CD4-positive, alpha-beta T cell (primary cell): ENCODE data around the gene CHCHD10. TPM values are rescaled to one million over a fixed set of nuclear protein-coding genes. Genes with fewer than 3 reads are reported as not detected.
"Not testable (repeated sequence)": the region's sequence is repeated elsewhere in the genome, so short reads cannot be mapped to it uniquely, and the experiment has no call there.

ENCODE experiments used
- ATAC-seq: fragments of 200-7000 bp; cut with Tn5 transposase; one replicate; pipeline ENCODE4 v1.10.0; 2022; ENCODE audit warnings: mild to moderate bottlenecking; ENCODE audit not compliant: poor library complexity
- CTCF ChIA-PET: fragments of 350-600 bp; sonication (Branson Sonifier 250); formaldehyde crosslinking; loops from one replicate; lab custom pipeline; 2021; ENCODE audit warnings: antibody characterized with exemption, inconsistent platforms; lab: Charles Lee
- POLR2A ChIA-PET: fragments of 350-600 bp; sonication (Branson Sonifier 250); formaldehyde crosslinking; loops from one replicate; lab custom pipeline; 2021; ENCODE audit warnings: antibody characterized with exemption, inconsistent platforms; lab: Charles Lee
- DNase-seq, 14 experiments: peaks; one replicate each; pipeline ENCODE4 v3.0.0-alpha.2; 2013 to 2020; ENCODE audit warnings: mixed read lengths in 2 of 14
- H3K27ac ChIP-seq, 2 donors: one replicate each; pipeline versions ENCODE4 v1.5.1 to v1.7.0; 2013; ENCODE audit warnings: low read length in 2 of 2, low read depth in 1 of 2, mild to moderate bottlenecking in 1 of 2
- H3K27me3 ChIP-seq, 2 experiments: 1 replicate in 1 of 2; 2 replicates in 1 of 2; pipeline versions ENCODE4 v1.6.1 to v1.7.0; 2013; ENCODE audit warnings: low read length in 2 of 2, control low read depth in 1 of 2, mild to moderate bottlenecking in 1 of 2, moderate library complexity in 1 of 2; ENCODE audit not compliant: insufficient read depth in 2 of 2, control insufficient read depth in 1 of 2
- H3K36me3 ChIP-seq: one replicate; pipeline ENCODE4 v1.6.1; 2013; ENCODE audit warnings: low read length, control low read depth; ENCODE audit not compliant: insufficient read depth
- H3K4me1 ChIP-seq: one replicate; pipeline ENCODE4 v1.6.1; 2013; ENCODE audit warnings: low read length, control low read depth; ENCODE audit not compliant: insufficient read depth
- H3K4me3 ChIP-seq: one replicate; pipeline ENCODE4 v1.5.1; 2013; ENCODE audit warnings: mild to moderate bottlenecking, low read length, moderate library complexity
- H3K9me3 ChIP-seq, 2 experiments: 1 replicate in 1 of 2; 2 replicates in 1 of 2; pipeline versions ENCODE4 v1.6.1 to v1.7.0; 2013; ENCODE audit warnings: low read length in 2 of 2, mild to moderate bottlenecking in 2 of 2, control low read depth in 1 of 2, moderate library complexity in 1 of 2; ENCODE audit not compliant: control insufficient read depth in 1 of 2, insufficient read depth in 1 of 2
- H3K27ac Mint-ChIP-seq: one replicate; pipeline ENCODE4 v1.8.0; 2020; ENCODE audit warnings: mixed read lengths
- H3K27me3 Mint-ChIP-seq: one replicate; pipeline ENCODE4 v1.8.0; 2021; ENCODE audit warnings: mixed read lengths
- H3K36me3 Mint-ChIP-seq: one replicate; pipeline ENCODE4 v1.8.0; 2021; ENCODE audit warnings: low read depth, mixed read lengths
- H3K4me1 Mint-ChIP-seq: one replicate; pipeline ENCODE4 v1.8.0; 2021; ENCODE audit warnings: low read depth, mixed read lengths
- H3K4me3 Mint-ChIP-seq: one replicate; pipeline ENCODE4 v1.8.0; 2020; ENCODE audit warnings: mild to moderate bottlenecking, mixed read lengths
- H3K9me3 Mint-ChIP-seq: one replicate; pipeline ENCODE4 v1.8.0; 2020; ENCODE audit warnings: mixed read lengths
- CTCF ChIP-seq: fragments of 200-600 bp; IDR thresholded peaks from one replicate; pipeline ENCODE4 v1.8.0; 2022; ENCODE audit warnings: antibody characterized with exemption, mild to moderate bottlenecking
- intact Hi-C, 2 experiments: fragments of 100-400 bp; cut with DNase I in 1 of 2; cut with micrococcal nuclease in 1 of 2; formaldehyde crosslinking; loops; one replicate each; pipeline versions ENCODE4 v1.15.1 to v1.9.0; 2023 to 2025; cut with DNase I, micrococcal nuclease
- total RNA-seq, 174 experiments: library from RNA in 2 of 174; stranded (reverse) in 2 of 174; gene quantifications; one replicate each; pipeline ENCODE4 v1.2.3 and lab custom pipeline; 2021 to 2026

CHCHD10 gene
- total RNA-seq, 2 experiments from 2014 or later, result 34.4 to 43.0 TPM

- H3K4me1 Mint-ChIP-seq, result no peaks in the 10 kb centered on the region
Measured at GRCh38 chr22:23743303-23743705, 24.5 kb downstream of the CHCHD10 start.

GRCh38 chr22:23742505-23743264 lies 25.1 kb downstream of the CHCHD10 start:
- Histone ChIP-seq H3K27me3 (no peaks in the 10 kb centered on the region), H3K9me3 (peaks cover 0 to 15% of the 10 kb centered on the region in 2 experiments), H3K4me1 (no peaks in the 10 kb centered on the region), H3K4me3 (no peak overlapping the region), H3K27ac (no peak overlapping the region), H3K36me3 (peaks cover 25% of the 10 kb centered on the region)
- ATAC-seq (no peak), DNase-seq (no peak)
- intact Hi-C loops, result no loop called here
- Mint-ChIP-seq H3K9me3 (no peaks in the 10 kb centered on the region), H3K27ac (no peak overlapping the region), H3K4me3 (no peak overlapping the region), H3K4me1 (no peaks in the 10 kb centered on the region), H3K27me3 (no peaks in the 10 kb centered on the region), H3K36me3 (peaks cover 42% of the 10 kb centered on the region)
- CTCF ChIA-PET, result no interaction called here
- POLR2A ChIA-PET, result no interaction called here
- TF ChIP-seq CTCF, result no peak

More at GRCh38 chr22:23743303-23743705, 24.5 kb downstream of the CHCHD10 start:
- Histone ChIP-seq H3K9me3 (peaks cover 0 to 15% of the 10 kb centered on the region in 2 experiments), H3K36me3 (peaks cover 25% of the 10 kb centered on the region), H3K27me3 (no peaks in the 10 kb centered on the region), H3K4me1 (no peaks in the 10 kb centered on the region), H3K4me3 (no peak overlapping the region), H3K27ac (no peak overlapping the region)
- ATAC-seq (no peak), DNase-seq (no peak)
- peaks cover 42% of the 10 kb centered on the region for H3K36me3 Mint-ChIP-seq
- CTCF ChIA-PET, result no interaction called here
- H3K4me3 Mint-ChIP-seq, result no peak overlapping the region
- no peak for TF ChIP-seq CTCF
- no peaks in the 10 kb centered on the region for H3K9me3 Mint-ChIP-seq
- intact Hi-C loops, result no loop called here
- no peaks in the 10 kb centered on the region for H3K27me3 Mint-ChIP-seq
- H3K27ac Mint-ChIP-seq, result no peak overlapping the region
- POLR2A ChIA-PET, result no interaction called here

GRCh38 chr22:23737696-23738095 lies 30.1 kb downstream of the CHCHD10 start:
- Mint-ChIP-seq H3K4me1 (no peaks in the 10 kb centered on the region), H3K36me3 (peaks cover 9% of the 10 kb centered on the region), H3K4me3 (no peak overlapping the region), H3K9me3 (no peaks in the 10 kb centered on the region), H3K27me3 (no peaks in the 10 kb centered on the region), H3K27ac (no peak overlapping the region)
- no peak for ATAC-seq
- intact Hi-C loops, result no loop called here
- Histone ChIP-seq H3K27me3 (no peaks in the 10 kb centered on the region), H3K4me3 (no peak overlapping the region), H3K4me1 (no peaks in the 10 kb centered on the region), H3K36me3 (peaks cover under 1% of the 10 kb centered on the region), H3K9me3 (no peaks in the 10 kb centered on the region), H3K27ac (no peak overlapping the region)
- CTCF ChIA-PET, result no interaction called here
- POLR2A ChIA-PET, result interaction anchor here (0.7 to 1.4 kb wide), 3 partner anchors 10 to 147 kb away, joined by 3 to 4 read pairs (median 3); partner anchors contain the start of gene ZNF70
- TF ChIP-seq CTCF, result no peak
- DNase-seq, result no peak

GRCh38 chr22:23728108-23728507 lies 39.7 kb downstream of the CHCHD10 start:
- H3K4me1 ChIP-seq, H3K36me3 Mint-ChIP-seq, H3K27me3 Mint-ChIP-seq, intact Hi-C loops, ATAC-seq, DNase-seq, H3K36me3 ChIP-seq, H3K4me1 Mint-ChIP-seq, H3K4me3 Mint-ChIP-seq, H3K9me3 ChIP-seq, H3K27ac Mint-ChIP-seq, H3K27ac ChIP-seq, H3K9me3 Mint-ChIP-seq, H3K4me3 ChIP-seq, H3K27me3 ChIP-seq: not testable (repeated sequence)
- POLR2A ChIA-PET, result interaction anchor here (0.6 to 1.0 kb wide), 2 partner anchors 10 to 23 kb away, joined by 3 to 4 read pairs; partner anchors contain the start of gene ZNF70
- CTCF ChIA-PET, result interaction anchor here (0.7 kb wide), 1 partner anchor 1300 kb away, joined by 4 read pairs; no protein-coding TSS in a partner anchor
